ENCODE measurements around the gene ANGPTL7. TPM values are rescaled to one million over a fixed set of nuclear protein-coding genes. Genes with fewer than 3 reads are reported as not detected.

ANGPTL7 gene
- total RNA-seq, 4 donors from 2014 or later: 1.3 TPM; not detected in 3

- H3K27me3 ChIP-seq: no peaks in the 10 kb centered on the region
- TF ChIP-seq POLR2A (IDR thresholded peaks at IDR 0.05) (no peak), CTCF (IDR thresholded peaks at IDR 0.05) (no peak)
- no peak for DNase-seq
Observed at GRCh38 chr1:11180342-11180744, 8.8 kb upstream of the ANGPTL7 start.

GRCh38 chr1:11182884-11183283, 6.3 kb upstream of the ANGPTL7 start:
- H3K9me3 ChIP-seq: no peaks in the 10 kb centered on the region
- H3K4me3 ChIP-seq: no peak overlapping the region
- TF ChIP-seq CTCF (IDR thresholded peaks at IDR 0.05) (no peak), POLR2A (IDR thresholded peaks at IDR 0.05) (no peak)
- H3K4me1 ChIP-seq: no peaks in the 10 kb centered on the region
- H3K27me3 ChIP-seq: no peaks in the 10 kb centered on the region
- no peak for DNase-seq
- peaks cover 0 to 40% (median 0%) of the 10 kb centered on the region in 3 donors for H3K36me3 ChIP-seq
- H3K27ac ChIP-seq: no peak overlapping the region

More at GRCh38 chr1:11180342-11180744, 8.8 kb upstream of the ANGPTL7 start:
- Histone ChIP-seq H3K9me3 (no peaks in the 10 kb centered on the region), H3K4me3 (no peak overlapping the region), H3K36me3 (peaks cover 0 to 37% (median 0%) of the 10 kb centered on the region in 3 donors), H3K4me1 (no peaks in the 10 kb centered on the region), H3K27ac (no peak overlapping the region)

GRCh38 chr1:11184973-11185372, 4.2 kb upstream of the ANGPTL7 start:
- no peaks in the 10 kb centered on the region for H3K4me1 ChIP-seq
- DNase-seq: no peak
- no peak overlapping the region for H3K4me3 ChIP-seq
- no peak overlapping the region for H3K27ac ChIP-seq
- no peaks in the 10 kb centered on the region for H3K9me3 ChIP-seq
- H3K36me3 ChIP-seq: peaks cover 0 to 40% (median 0%) of the 10 kb centered on the region in 3 donors
- H3K27me3 ChIP-seq: no peaks in the 10 kb centered on the region
- TF ChIP-seq CTCF (IDR thresholded peaks at IDR 0.05) (no peak), POLR2A (IDR thresholded peaks at IDR 0.05) (no peak)

- Histone ChIP-seq H3K27ac (no peak overlapping the region), H3K27me3 (no peaks in the 10 kb centered on the region), H3K36me3 (peaks cover 0 to 47% (median 0%) of the 10 kb centered on the region in 3 donors), H3K4me3 (no peak overlapping the region), H3K4me1 (no peaks in the 10 kb centered on the region), H3K9me3 (no peaks in the 10 kb centered on the region)
- DNase-seq: no peak
- no peak for TF ChIP-seq CTCF (IDR thresholded peaks at IDR 0.05)
- TF ChIP-seq POLR2A (IDR thresholded peaks at IDR 0.05): no peak
Observed at GRCh38 chr1:11187000-11187399, 2.2 kb upstream of the ANGPTL7 start.

GRCh38 chr1:11187494-11187893, 1.7 kb upstream of the ANGPTL7 start:
- peaks cover 0 to 51% (median 0%) of the 10 kb centered on the region in 3 donors for H3K36me3 ChIP-seq
- TF ChIP-seq POLR2A (IDR thresholded peaks at IDR 0.05): no peak
- no peak for TF ChIP-seq CTCF (IDR thresholded peaks at IDR 0.05)
- H3K27ac ChIP-seq: no peak overlapping the region
- no peaks in the 10 kb centered on the region for H3K4me1 ChIP-seq
- H3K27me3 ChIP-seq: no peaks in the 10 kb centered on the region
- no peak for DNase-seq
- no peaks in the 10 kb centered on the region for H3K9me3 ChIP-seq
- no peak overlapping the region for H3K4me3 ChIP-seq

- no peaks in the 10 kb centered on the region for H3K9me3 ChIP-seq
- H3K27ac ChIP-seq: no peak overlapping the region
- TF ChIP-seq POLR2A (IDR thresholded peaks at IDR 0.05) (no peak), CTCF (IDR thresholded peaks at IDR 0.05) (no peak)
- H3K27me3 ChIP-seq: no peaks in the 10 kb centered on the region
- no peaks in the 10 kb centered on the region for H3K4me1 ChIP-seq
- no peak for DNase-seq
- H3K4me3 ChIP-seq: no peak overlapping the region
- H3K36me3 ChIP-seq: peaks cover 0 to 50% (median 0%) of the 10 kb centered on the region in 3 donors
Observed at GRCh38 chr1:11187931-11188330, 1.2 kb upstream of the ANGPTL7 start.

Data from Peyer's patch (tissue), 4 donors.